GM18951 (cell line): ENCODE measurements around the gene CCT6A.
"Not testable (repeated sequence)": the region's sequence is repeated elsewhere in the genome, so short reads cannot be mapped to it uniquely, and the experiment has no call there.

ENCODE experiments used
- POLR2A ChIP-seq: IDR thresholded peaks from 4 replicates; pipeline ENCODE4 v1.6.1; 2011; ENCODE audit warnings: mild to moderate bottlenecking; ENCODE audit not compliant: insufficient read length, insufficient read depth; ENCODE audit errors: extremely low read depth
- in situ Hi-C: fragments of 300-500 bp; cut with MboI; formaldehyde crosslinking; loops from one replicate; pipeline ENCODE4 v1.12.0; 2022; ENCODE audit warnings: low sequenced_read_pairs, mixed read lengths, inconsistent platforms; ENCODE audit not compliant: unreplicated experiment

CCT6A gene

GRCh38 chr7:56033671-56034432 is 17.7 kb upstream of the CCT6A start:
- peak; percentile 66 for TF ChIP-seq POLR2A
- in situ Hi-C loops: no loop called here

- in situ Hi-C loops: no loop called here
- TF ChIP-seq POLR2A: no peak
Observed at GRCh38 chr7:56040730-56041129, 10.8 kb upstream of the CCT6A start.

DNA sequence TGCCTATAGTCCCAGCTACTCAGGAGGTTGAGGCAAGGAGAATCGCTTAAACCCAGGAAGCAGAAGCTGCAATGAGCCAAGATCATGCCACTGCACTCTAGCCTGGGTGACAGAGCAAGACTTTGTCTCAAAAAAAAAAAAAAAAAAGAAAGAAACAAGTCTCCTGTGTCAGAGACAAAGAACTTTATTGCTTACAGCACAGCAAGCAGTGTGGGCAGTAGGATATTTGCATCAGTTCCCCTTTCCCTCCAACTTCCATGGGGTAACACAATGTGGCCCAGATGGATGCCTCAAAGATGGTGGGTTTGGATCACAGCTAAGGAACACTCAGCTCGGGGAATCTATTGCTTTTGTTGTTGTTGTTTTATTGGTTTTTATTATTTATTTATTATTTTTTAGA is 5.8 kb upstream of the CCT6A start:
- in situ Hi-C loops: not testable (repeated sequence)

DNA sequence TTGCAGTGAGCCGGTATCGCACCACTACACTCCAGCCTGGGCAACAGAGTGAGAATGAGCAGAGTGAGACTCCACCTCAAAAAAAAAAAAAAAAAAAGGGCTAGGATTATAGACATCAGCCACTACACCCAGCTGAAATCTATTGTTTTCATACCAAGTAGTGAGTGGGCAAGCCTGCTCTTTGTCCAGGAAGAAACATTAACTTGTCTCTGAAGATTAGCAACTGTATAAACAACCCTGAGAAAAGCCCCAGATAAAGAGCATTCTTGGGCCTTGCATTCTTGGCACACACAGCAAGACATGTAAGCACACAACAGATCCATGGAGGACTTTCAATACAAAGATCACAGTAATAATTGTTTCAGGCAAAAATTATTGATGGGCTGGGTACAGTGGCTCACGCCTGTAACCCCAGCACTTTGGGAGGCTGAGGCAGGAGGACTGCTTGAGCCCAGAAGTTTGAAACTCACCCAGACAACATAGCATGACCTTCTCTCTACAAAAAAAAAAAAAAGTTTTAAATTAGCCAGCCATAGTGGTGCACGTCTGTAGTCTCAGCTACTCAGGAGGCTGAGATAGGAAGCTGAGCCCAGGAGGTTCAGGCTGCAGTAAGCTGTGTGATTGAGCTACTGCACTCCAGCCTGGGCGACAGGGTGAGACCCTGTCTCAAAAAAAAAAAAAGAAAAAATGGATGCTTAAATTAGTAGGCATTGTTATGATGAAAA is 4.7 kb upstream of the CCT6A start:
- no peak for TF ChIP-seq POLR2A
- in situ Hi-C loops: no loop called here

GRCh38 chr7:56047446-56048116 is 4.0 kb upstream of the CCT6A start:
- in situ Hi-C loops: not testable (repeated sequence)

GRCh38 chr7:56048245-56048644 is 3.3 kb upstream of the CCT6A start:
- in situ Hi-C loops: no loop called here
- TF ChIP-seq POLR2A: no peak

GRCh38 chr7:56048763-56049162 is 2.8 kb upstream of the CCT6A start:
- in situ Hi-C loops: not testable (repeated sequence)

GRCh38 chr7:56051053-56051338 is 569 bp upstream of the CCT6A start:
- TF ChIP-seq POLR2A: no peak
- in situ Hi-C loops: no loop called here

DNA sequence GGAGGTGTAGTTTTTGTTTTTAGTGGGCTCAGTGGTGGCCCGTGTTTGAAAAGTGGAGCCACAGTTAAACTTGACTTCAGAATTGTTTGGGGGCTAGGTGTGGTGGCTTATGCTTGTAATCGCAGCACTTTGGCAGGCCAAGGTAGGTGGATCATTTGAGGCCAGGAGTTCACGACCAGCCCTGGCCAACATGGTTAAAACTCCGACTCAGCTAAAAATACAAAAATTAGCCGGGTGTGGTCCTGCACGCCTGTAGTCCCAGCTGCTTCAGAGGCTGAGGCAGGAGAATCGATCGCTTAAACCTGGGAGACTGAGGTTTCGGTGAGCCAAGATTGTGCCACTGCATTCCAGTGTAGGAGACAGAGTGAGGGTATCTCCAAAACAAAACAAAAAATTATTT is 1.8 kb downstream of the CCT6A start:
- TF ChIP-seq POLR2A: no peak
- in situ Hi-C loops: no loop called here

- TF ChIP-seq POLR2A: no peak
- in situ Hi-C loops: no loop called here
Observed at GRCh38 chr7:56053993-56054392, 2.4 kb downstream of the CCT6A start.

DNA sequence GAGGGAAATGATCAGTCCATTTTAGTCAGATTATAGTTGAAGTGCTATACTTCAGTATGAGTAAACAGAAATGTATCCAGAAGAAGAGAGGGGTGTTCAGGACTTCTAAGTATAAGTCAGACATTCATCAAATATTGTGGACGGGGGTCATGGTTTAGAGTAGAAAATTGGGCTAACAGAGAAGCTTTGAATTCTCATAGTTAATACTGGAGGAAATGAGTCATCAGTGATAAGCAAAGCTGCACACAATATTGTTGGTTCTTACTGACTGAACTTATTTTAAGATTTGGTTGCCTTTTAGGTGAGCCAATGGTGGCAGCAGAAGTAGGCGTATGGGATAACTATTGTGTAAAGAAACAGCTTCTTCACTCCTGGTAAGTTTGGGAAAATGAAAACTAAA is 10.8 kb downstream of the CCT6A start:
- in situ Hi-C loops: no loop called here
- TF ChIP-seq POLR2A: no peak

DNA sequence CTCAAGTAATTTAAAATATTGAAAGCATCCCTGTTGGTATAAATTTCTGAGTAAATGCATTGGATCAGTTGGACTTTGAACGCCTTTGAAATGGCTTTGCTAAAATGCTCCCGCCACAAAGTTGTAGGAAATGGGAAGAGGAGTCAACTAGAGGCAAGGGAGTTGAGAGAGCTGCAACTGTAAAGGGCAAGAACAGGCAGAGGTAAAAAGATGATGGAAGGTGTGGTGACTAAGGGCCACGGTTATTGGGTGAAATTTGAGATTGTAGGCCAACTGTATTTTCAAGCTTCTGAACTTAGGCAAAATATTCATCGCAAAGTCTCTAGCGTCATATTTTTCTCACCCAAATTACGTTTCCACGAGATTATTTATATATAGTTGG is 11.9 kb downstream of the CCT6A start:
- in situ Hi-C loops: no loop called here
- TF ChIP-seq POLR2A: no peak

GRCh38 chr7:56063882-56064625 is 12.5 kb downstream of the CCT6A start, which contains the start of gene SUMF2:
Gene SUMF2 (plus strand): TSS chr7:56064286. CDS start chr7:56064312, 26 bp downstream.
- peak; percentile 97 for TF ChIP-seq POLR2A
- in situ Hi-C loops: no loop called here

GRCh38 chr7:56066376-56066775 is 14.8 kb downstream of the CCT6A start:
- in situ Hi-C loops: not testable (repeated sequence)
